Measurements from ENCODE around the gene MT1A. TPM values are rescaled to one million over a fixed set of nuclear protein-coding genes. Genes with fewer than 3 reads are reported as not detected.
"Not testable (repeated sequence)": the region's sequence is repeated elsewhere in the genome, so short reads cannot be mapped to it uniquely, and the experiment has no call there.

The MT1A gene
- total and polyA plus RNA-seq, 7 donors = 4.0 to 4,396 (median 128) TPM

- Histone ChIP-seq H3K4me3 (no peak overlapping the region), H3K27ac (no peak overlapping the region), H3K4me1 (no peaks in the 10 kb centered on the region), H3K9me3 (no peaks in the 10 kb centered on the region), H3K27me3 (ENCODE audit: insufficient read depth in 3 of 3, low read length in 2 of 3) (peaks cover 0 to 36% (median 4%) of the 10 kb centered on the region in 3 donors), H3K36me3 (ENCODE audit: insufficient read depth in 1 of 2, low read depth in 1 of 2) (no peaks in the 10 kb centered on the region)
- DNase-seq (no peak), ATAC-seq (no peak)
- intact Hi-C loops (cut with DNase I) = loop anchor here (1.0 to 5.0 kb wide), 4 partner anchors 29 to 70 kb away; partner anchors contain the start of gene MT1M (in 1 of the 2)
- TF ChIP-seq CTCF (IDR thresholded peaks at IDR 0.05) = no peak
- WGBS, 3 donors = 87 to 90% (median 89%) methylated on average over 11 of the region's 11 CpGs
Observed at GRCh38 chr16:56672761-56673536, 34.5 kb downstream of the MT1A start.

GRCh38 chr16:56673921-56674320 lies 35.5 kb downstream of the MT1A start:
- Histone ChIP-seq H3K36me3 (ENCODE audit: insufficient read depth in 1 of 2, low read depth in 1 of 2) (no peaks in the 10 kb centered on the region), H3K4me1 (peaks cover under 1% of the 10 kb centered on the region), H3K27ac (no peak overlapping the region), H3K27me3 (ENCODE audit: insufficient read depth in 3 of 3, low read length in 2 of 3) (peaks cover 0 to 26% (median 4%) of the 10 kb centered on the region in 3 donors), H3K9me3 (no peaks in the 10 kb centered on the region), H3K4me3 (no peak overlapping the region)
- intact Hi-C loops (cut with DNase I) = loop anchor here (1.0 to 5.0 kb wide), 4 partner anchors 28 to 71 kb away; partner anchors contain the start of gene MT1M (in 1 of the 2)
- ATAC-seq = peak; percentile 58 to 91 (median 79)
- peak in 1 of 2 donors; percentile 72 for DNase-seq
- peak; percentile 71 for TF ChIP-seq CTCF (IDR thresholded peaks at IDR 0.05)
- WGBS, 3 donors = 26 to 39% (median 29%) methylated on average over 12 of the region's 12 CpGs

GRCh38 chr16:56674570-56674969 lies 36.1 kb downstream of the MT1A start:
- 82 to 87% (median 85%) methylated on average over 6 of the region's 6 CpGs for WGBS, 3 donors
- H3K4me1 ChIP-seq; H3K9me3 ChIP-seq; DNase-seq; H3K27ac ChIP-seq; H3K36me3 ChIP-seq (ENCODE audit: insufficient read depth in 1 of 2, low read depth in 1 of 2); H3K4me3 ChIP-seq; ATAC-seq: not testable (repeated sequence)
- intact Hi-C loops (cut with DNase I) = loop anchor here in 1 of 2 donors (5.0 kb wide), 1 partner anchor 42 kb away; the partner anchor contains the start of gene MT1M
- H3K27me3 ChIP-seq (ENCODE audit: insufficient read depth in 3 of 3, low read length in 2 of 3) = peaks cover 0 to 20% (median 0%) of the 10 kb centered on the region in 3 donors

GRCh38 chr16:56675685-56676210 lies 37.3 kb downstream of the MT1A start:
- no peak for ATAC-seq
- Histone ChIP-seq H3K27me3 (ENCODE audit: insufficient read depth in 3 of 3, low read length in 2 of 3) (peaks cover 0 to 8% (median 0%) of the 10 kb centered on the region in 3 donors), H3K4me3 (no peak overlapping the region), H3K27ac (no peak overlapping the region), H3K9me3 (no peaks in the 10 kb centered on the region), H3K36me3 (ENCODE audit: insufficient read depth in 1 of 2, low read depth in 1 of 2) (no peaks in the 10 kb centered on the region), H3K4me1 (peaks cover 13% of the 10 kb centered on the region)
- DNase-seq = no peak
- 22 to 32% (median 25%) methylated on average over 24 to 32 of the region's 32 CpGs for WGBS, 3 donors
- TF ChIP-seq CTCF (IDR thresholded peaks at IDR 0.05) = no peak
- intact Hi-C loops (cut with DNase I) = no loop called here

GRCh38 chr16:56677474-56677873 lies 39.0 kb downstream of the MT1A start:
- no peak for TF ChIP-seq CTCF (IDR thresholded peaks at IDR 0.05)

More at GRCh38 chr16:56677474-56677873, 39.0 kb downstream of the MT1A start:
- Histone ChIP-seq H3K27me3 (ENCODE audit: insufficient read depth in 3 of 3, low read length in 2 of 3) (peaks cover 0 to 4% (median 0%) of the 10 kb centered on the region in 3 donors), H3K4me1 (peaks cover 22% of the 10 kb centered on the region), H3K4me3 (no peak overlapping the region), H3K27ac (no peak overlapping the region), H3K36me3 (ENCODE audit: insufficient read depth in 1 of 2, low read depth in 1 of 2) (no peaks in the 10 kb centered on the region), H3K9me3 (no peaks in the 10 kb centered on the region)
- DNase-seq (no peak), ATAC-seq (no peak)
- intact Hi-C loops (cut with DNase I) = no loop called here
- WGBS, 3 donors = 74 to 88% (median 75%) methylated on average over 3 of the region's 3 CpGs

Data from psoas muscle (tissue), 8 donors.